Eye (tissue), 1 donor: ENCODE results near the gene CD200.

Source experiments
- DNase-seq: peaks from one replicate; pipeline ENCODE4 v3.0.0-alpha.2; 2015

Gene CD200

GRCh38 chr3:112333381-112334317 lies 693 bp downstream of the CD200 start:
- peak; percentile 92 for DNase-seq

DNA sequence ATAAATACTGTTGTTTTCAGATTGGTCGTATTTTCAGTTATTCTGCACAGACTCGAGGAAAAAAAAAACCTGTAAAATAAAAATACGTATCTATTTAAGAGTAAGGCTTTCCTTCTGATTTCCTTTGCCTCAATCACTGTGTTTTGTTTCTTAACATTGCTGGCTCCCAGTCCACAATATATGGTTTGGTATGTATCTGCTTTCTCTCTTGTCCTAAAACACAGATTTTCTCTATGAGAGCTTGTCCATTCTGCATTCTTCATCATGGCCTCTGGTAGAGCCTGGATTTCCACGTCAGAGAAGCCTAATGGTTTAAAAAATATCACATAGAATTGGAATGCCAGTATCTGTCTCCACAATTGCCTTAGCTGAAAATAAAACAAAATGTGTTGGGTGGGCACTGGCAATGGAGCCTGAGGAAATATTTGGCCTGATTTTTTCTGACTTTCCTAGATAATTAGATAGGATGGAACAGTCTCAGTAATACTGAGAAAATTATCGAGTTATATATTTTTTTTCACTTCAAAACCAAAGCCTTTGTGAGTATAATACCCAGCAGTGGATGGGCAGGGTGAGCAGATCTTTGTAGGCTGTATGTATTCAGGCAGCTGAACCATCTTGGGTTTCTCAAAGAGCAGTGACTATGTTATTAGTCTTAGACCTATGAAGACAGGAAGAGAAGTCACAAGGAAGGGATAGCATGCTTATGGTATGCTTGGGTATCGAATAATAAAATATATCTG lies 1.9 kb downstream of the CD200 start:
- peak; percentile 62 for DNase-seq

GRCh38 chr3:112335434-112335781 lies 2.5 kb downstream of the CD200 start:
- no peak for DNase-seq

GRCh38 chr3:112338021-112338726 lies 5.2 kb downstream of the CD200 start:
- no peak for DNase-seq

DNA sequence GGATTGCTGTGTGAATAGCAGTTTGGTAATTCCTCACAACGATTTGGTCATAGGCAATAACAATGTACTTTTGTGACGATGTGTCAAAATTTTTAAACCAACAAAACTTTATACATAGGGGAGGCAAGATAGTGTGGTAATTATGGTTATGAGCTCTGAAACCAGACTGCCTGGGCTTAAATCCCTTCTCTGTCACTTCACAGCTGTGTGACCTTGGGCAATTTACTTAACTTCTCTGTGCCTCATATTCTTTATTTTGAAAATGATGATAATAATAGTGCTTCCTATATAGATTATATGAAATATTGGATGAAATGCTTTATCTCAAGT lies 5.7 kb downstream of the CD200 start:
- DNase-seq = no peak

DNA sequence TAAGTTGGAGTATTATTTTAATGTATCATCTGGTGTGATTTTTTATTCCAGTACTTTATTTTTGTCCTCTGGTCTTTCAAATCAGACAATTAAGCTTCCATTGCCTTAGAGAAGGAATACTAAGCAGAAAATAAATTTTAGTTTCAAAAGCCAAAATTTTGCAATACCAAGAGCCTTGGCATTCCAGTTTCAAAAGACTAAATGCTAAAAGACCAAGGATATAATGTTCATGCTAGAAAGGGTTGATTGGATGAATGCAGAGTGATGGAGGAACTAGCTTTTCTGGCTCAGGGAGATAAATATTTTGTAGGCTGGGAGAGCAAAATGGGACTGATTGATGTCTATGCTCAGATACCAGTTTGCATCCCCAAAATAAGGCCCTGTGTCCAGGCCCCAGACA lies 6.2 kb downstream of the CD200 start:
- DNase-seq = no peak

DNA sequence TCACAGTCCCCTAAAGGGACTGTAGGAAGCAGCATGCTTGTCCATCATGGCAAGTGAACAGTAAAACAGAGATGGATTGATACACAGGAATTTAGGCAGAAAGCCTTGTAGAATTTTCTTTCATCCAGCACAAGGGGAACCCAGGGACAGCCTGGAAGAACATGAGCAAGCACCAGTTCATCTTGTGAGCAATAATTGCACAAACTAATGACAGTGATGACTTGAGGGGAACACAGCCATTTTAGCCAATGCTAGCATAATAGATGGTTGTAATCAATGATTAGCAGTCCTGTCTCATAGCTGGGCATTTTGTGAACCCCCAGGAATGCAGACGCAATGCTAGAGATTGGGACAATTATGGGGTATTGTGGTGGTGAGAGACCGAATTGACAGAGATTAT lies 6.7 kb downstream of the CD200 start:
- DNase-seq = no peak

- no peak for DNase-seq
These were observed 8.4 kb downstream of the CD200 start for GRCh38 chr3:112341386-112341785.

- DNase-seq = no peak
These were observed 12.7 kb downstream of the CD200 start for GRCh38 chr3:112345681-112346080.

DNA sequence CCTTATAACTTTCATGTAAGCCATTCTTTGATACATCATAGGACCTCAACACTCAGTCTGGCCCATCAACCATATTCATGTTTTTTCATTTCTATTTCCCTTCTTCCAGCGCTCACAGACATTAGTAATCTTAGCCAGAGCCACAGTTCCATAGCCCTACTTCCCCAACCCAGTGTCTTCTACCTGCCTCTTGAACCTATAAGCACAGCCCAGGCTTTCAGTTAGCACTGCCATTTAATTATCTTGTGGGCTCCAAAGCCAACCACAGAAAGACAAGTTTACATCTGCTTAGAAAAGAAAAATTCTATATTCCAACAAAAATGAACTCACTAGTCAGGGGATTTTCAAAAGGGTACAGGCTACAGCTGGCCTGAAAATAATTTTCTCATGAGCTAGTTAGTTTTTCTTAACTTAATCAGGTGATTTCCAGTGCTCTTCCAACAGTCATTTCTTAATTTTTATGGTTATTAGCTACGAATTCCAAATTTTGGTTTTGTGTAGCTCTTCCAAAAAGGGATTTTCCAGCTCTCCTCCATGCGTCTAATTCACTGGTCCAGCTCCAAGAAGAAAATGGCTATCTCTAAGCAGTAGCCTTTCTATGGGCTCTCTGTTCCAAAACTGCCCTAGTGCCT lies 13.7 kb downstream of the CD200 start:
- DNase-seq = no peak

- no peak for DNase-seq
These were observed 16.0 kb downstream of the CD200 start for GRCh38 chr3:112348943-112349342.

DNA sequence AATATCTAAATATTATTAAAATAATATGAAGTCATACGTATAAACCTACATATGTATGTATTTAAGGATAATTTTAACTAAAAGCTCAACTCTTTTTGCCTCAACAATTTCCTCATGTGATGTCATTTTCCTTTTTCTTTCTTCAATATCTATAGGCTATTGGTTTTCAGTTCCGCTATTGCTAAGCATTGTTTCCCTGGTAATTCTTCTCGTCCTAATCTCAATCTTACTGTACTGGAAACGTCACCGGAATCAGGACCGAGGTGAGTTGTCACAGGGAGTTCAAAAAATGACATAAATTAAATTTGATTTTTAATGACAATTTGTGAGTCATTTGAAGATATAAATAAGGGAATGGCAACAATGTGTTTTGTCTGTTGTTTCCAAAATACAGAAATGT lies 16.6 kb downstream of the CD200 start:
- DNase-seq = no peak

GRCh38 chr3:112350018-112350810 lies 17.3 kb downstream of the CD200 start:
- no peak for DNase-seq

GRCh38 chr3:112351036-112351435 lies 18.1 kb downstream of the CD200 start:
- DNase-seq = no peak

- DNase-seq = no peak
These were observed 18.9 kb downstream of the CD200 start for GRCh38 chr3:112351823-112352222.

DNA sequence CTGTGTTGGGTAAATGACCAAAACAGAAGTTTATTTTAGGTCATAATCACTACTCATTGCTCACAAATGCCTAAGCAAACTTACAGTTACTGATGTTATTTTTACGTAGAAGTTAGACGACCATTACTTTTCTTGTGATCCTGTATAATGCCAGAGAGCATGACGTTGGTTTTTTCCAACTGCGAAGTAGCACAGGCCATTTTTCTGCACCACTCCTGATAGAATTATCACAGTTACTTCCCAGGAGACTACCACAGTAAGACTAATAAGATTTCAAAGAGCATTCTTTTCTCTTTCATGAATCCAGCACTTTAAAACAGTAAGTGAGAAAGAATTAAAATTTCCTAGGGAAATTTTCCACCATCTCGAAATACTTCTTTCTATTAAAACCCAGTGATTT lies 19.8 kb downstream of the CD200 start:
- DNase-seq = no peak

GRCh38 chr3:112353365-112353764 lies 20.4 kb downstream of the CD200 start:
- DNase-seq = no peak

- no peak for DNase-seq
These were observed 21.8 kb downstream of the CD200 start for GRCh38 chr3:112354642-112355306.

- no peak for DNase-seq
These were observed 22.3 kb downstream of the CD200 start for GRCh38 chr3:112355307-112355687.

GRCh38 chr3:112357930-112358780 lies 25.2 kb downstream of the CD200 start:
- no peak for DNase-seq

GRCh38 chr3:112360561-112360960 lies 27.6 kb downstream of the CD200 start:
- no peak for DNase-seq
